Stimulated activated CD4-positive, alpha-beta T cell treated with anti-CD3 and anti-CD28 coated beads, Interleukin-1b, Interleukin-23, amount 100 ng/mL, for 4 hours (primary cell): ENCODE measurements around the gene POR.
A peak's percentile ranks its signal among the peaks of the same experiment; 100 is the strongest.
"Not testable (repeated sequence)": the region's sequence is repeated elsewhere in the genome, so short reads cannot be mapped to it uniquely, and the experiment has no call there.

Source experiments
- DNase-seq, 2 donors: peaks; one replicate each; pipeline ENCODE4 v3.0.0-alpha.2; 2020; ENCODE audit warnings: low read depth in 2 of 2

The POR gene

DNA sequence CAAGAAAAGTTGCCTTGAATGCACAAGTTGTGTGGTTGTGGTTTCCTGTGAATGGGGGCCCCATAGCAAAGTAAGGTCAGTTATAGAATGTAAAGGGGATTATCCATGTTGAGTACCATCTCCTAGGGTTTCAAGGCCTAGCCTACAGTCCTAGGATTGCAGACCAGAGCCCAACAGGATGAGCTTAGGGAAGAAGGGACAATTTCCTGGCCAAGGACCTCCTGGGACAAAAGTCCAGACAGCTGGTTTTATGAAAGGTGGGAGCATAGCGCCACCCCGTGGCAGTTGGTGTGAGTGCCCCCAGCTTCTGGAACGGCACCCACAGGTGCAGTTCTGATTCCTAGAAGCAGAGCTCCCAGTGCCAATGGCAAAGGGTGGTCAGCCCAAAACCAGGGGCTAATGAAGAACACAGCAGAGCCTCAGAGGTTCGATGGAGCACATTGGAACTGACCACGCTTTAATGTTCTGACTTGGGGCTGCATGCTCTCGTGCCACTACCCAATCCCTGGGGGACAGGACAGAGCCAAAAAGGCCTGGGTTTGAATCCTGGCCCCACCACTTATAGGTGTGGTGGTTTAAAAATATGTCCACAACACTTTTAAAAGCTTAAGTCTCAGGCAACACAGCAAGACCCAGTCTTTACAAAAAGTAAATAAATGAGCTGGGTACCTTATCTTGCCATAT, 105.2 kb downstream of the POR start:
- peak; percentile 60 to 66 for DNase-seq

- DNase-seq = no peak
These were observed 107.2 kb downstream of the POR start for GRCh38 chr7:76022026-76022780.

- no peak for DNase-seq
These were observed 108.0 kb downstream of the POR start for GRCh38 chr7:76023002-76023401.

- not testable (repeated sequence) for DNase-seq
These were observed 114.7 kb downstream of the POR start for GRCh38 chr7:76029682-76030081.

DNA sequence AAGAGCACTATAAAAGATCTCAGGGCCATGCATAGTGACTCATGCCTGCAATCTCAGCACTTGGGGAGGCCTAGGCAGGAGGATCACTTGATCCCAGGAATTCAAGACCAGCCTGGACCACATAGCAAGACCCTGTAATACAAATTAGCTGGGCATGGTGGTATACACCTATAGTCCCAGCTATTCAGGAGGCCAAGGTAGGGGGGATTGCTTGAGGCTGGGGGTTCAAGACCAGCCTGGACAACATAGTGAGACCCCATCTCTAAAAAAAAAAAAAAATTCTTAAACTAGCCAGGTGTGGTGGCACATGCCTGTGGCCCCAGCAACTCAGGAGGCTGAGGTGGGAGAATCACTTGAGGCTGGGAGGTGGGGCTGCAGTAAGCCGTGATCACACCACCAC, 117.0 kb downstream of the POR start:
- no peak for DNase-seq
